Coronary artery (tissue), 2 donors: ENCODE results near the gene ST8SIA6.

Experiments
- DNase-seq: peaks from one replicate; pipeline ENCODE4 v3.0.0-alpha.2; 2017; ENCODE audit warnings: low spot score
- H3K27ac ChIP-seq, 2 donors: fragments of 200-600 bp; sonication (generic); one replicate each; pipeline ENCODE4 v1.5.1; 2016 to 2019
- H3K4me3 ChIP-seq: fragments of 200-600 bp; sonication (generic); 2 replicates; pipeline ENCODE4 v1.5.1; 2016; ENCODE audit warnings: mild to moderate bottlenecking, moderate library complexity
- CTCF ChIP-seq: fragments of 200-600 bp; sonication (generic); IDR thresholded peaks from one replicate; pipeline ENCODE4 v1.5.1; 2019; ENCODE audit warnings: antibody characterized with exemption

The ST8SIA6 gene

GRCh38 chr10:17387861-17388503 is 66.4 kb downstream of the ST8SIA6 start:
- H3K27ac ChIP-seq: peak overlapping the region in 1 of 2 donors; percentile 19
- TF ChIP-seq CTCF: no peak
- no peak for DNase-seq
- peak overlapping the region; percentile 19 for H3K4me3 ChIP-seq

- Histone ChIP-seq H3K4me3 (no peak overlapping the region), H3K27ac (peak overlapping the region in 1 of 2 donors; percentile 76)
- DNase-seq: no peak
- no peak for TF ChIP-seq CTCF
Observed at GRCh38 chr10:17386616-17387075, 67.7 kb downstream of the ST8SIA6 start.

- TF ChIP-seq CTCF: no peak
- Histone ChIP-seq H3K27ac (peak overlapping the region in 1 of 2 donors; percentile 76), H3K4me3 (no peak overlapping the region)
- DNase-seq: no peak
Observed at GRCh38 chr10:17386021-17386420, 68.4 kb downstream of the ST8SIA6 start.

- Histone ChIP-seq H3K27ac (peak overlapping the region; percentile 70 to 76), H3K4me3 (no peak overlapping the region)
- TF ChIP-seq CTCF: no peak
- DNase-seq: no peak
Observed at GRCh38 chr10:17385066-17385465, 69.3 kb downstream of the ST8SIA6 start.

- H3K4me3 ChIP-seq: peak overlapping the region; percentile 18
- no peak for TF ChIP-seq CTCF
- peak overlapping the region; percentile 70 to 71 for H3K27ac ChIP-seq
- DNase-seq: no peak
Observed at GRCh38 chr10:17383801-17384555, 70.4 kb downstream of the ST8SIA6 start.

GRCh38 chr10:17381502-17382142 is 72.8 kb downstream of the ST8SIA6 start:
- H3K27ac ChIP-seq: peak overlapping the region in 1 of 2 donors; percentile 52
- DNase-seq: no peak
- no peak overlapping the region for H3K4me3 ChIP-seq
- TF ChIP-seq CTCF: no peak
